Amniotic stem cell (primary cell): ENCODE measurements around the gene CBX4.

Source experiments
- DNase-seq: peaks from one replicate; lab custom pipeline; 2025; lab: John Stamatoyannopoulos, UW

The CBX4 gene

GRCh38 chr17:79799174-79799537, 40.1 kb downstream of the CBX4 start:
- no peak for DNase-seq

GRCh38 chr17:79798299-79799173, 40.7 kb downstream of the CBX4 start:
- no peak for DNase-seq

- no peak for DNase-seq
These were observed 41.5 kb downstream of the CBX4 start for GRCh38 chr17:79797492-79798298.

GRCh38 chr17:79796763-79797491, 42.3 kb downstream of the CBX4 start, which contains the start of gene CBX8:
TSS of gene CBX8 (minus strand) at chr17:79797077. CDS start at chr17:79796998, 79 bp downstream.
- peak; percentile 99 for DNase-seq

DNA sequence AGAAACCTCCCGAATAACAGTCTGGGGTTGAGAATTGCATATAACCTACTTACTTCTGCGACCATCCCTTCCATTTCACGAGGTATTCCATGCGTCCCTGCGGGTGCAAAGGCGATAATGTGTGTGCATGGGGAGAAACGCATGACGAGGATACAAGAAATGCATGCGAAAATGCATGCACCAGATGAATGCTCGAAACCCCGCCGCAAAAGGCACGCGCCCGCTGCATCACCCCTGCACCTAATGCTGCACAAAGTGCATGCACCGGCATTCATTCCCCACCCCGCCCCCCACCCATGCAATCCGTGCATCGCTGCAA, 42.8 kb downstream of the CBX4 start:
- DNase-seq = no peak

DNA sequence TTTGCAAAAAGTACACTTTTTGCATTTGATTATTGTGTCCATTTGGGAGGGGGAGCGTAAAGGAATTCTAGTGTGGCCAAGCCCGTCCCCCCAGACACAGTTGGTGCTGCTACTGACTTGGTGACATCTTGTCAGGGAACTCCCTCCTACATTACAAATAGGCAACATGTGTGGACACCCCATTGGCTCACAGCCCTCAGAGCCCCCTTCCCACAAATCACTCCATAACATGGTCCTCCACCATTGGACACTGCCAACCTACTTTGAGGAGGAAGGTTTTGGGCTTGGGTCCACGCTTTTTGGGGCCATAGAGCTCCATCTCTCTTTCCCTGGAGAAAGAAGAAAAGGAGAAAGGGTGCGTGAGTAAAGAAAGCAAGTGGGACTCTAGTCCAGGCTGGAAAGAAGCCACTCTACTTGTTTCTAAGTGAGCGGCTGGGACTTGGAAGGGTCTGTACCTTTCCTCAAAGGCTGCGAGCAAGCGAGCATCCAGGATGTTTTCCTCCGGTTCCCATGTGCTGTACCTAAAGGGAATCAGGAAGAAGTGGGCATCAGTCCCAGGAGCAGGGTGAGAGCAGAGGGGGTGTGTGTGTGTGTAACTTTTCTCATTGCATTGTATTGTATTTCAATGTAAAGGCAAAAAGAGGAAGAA, 43.3 kb downstream of the CBX4 start:
- DNase-seq = no peak

DNA sequence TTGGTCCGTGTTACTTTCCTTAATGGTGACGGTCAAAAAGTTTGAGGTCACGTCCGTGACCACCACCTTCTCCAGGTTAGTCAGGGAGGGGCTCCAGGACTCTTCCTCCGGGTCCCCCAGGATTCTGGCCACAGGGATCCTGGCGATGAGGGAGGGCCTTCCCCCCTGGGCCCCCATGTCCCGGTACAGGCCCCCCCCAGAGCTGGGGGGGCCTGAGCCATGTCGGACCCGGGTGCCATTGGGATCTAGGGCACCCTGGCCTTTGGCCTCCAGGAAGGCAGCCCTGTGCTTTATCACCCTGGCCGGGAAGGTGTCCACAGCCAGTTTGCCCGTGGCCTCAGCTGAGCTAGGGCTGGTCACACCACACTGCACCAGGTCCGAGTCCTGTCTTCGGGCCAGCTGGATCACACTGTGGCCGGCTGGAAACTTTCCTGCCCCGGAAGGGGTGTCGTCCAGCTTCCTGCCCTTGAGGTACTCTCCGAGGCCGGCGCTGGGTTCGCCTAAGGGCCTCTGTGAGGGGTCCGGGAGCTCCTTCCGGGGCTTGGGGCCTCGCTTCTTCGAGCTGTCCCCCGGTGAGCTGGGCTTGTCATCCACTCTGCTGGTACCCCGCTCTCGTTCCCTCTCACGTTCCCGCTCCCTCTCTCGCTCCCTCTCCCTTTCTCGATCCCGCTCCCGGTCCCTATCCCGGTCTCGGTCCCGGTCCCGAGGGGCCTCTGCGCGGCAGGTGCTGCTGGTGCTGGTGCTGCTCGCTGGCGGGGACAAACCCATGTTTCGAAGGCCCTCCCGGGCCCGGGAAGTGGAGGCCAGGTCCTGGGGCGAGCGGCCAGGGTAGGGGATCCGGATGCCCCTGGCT, 44.4 kb downstream of the CBX4 start:
- no peak for DNase-seq

- peak; percentile 36 for DNase-seq
These were observed 45.3 kb downstream of the CBX4 start for GRCh38 chr17:79793924-79794304.

- peak; percentile 56 for DNase-seq
These were observed 46.0 kb downstream of the CBX4 start for GRCh38 chr17:79792984-79793923.

- DNase-seq = no peak
These were observed 46.8 kb downstream of the CBX4 start for GRCh38 chr17:79792341-79792871.

- no peak for DNase-seq
These were observed 47.5 kb downstream of the CBX4 start for GRCh38 chr17:79791735-79792161.

DNA sequence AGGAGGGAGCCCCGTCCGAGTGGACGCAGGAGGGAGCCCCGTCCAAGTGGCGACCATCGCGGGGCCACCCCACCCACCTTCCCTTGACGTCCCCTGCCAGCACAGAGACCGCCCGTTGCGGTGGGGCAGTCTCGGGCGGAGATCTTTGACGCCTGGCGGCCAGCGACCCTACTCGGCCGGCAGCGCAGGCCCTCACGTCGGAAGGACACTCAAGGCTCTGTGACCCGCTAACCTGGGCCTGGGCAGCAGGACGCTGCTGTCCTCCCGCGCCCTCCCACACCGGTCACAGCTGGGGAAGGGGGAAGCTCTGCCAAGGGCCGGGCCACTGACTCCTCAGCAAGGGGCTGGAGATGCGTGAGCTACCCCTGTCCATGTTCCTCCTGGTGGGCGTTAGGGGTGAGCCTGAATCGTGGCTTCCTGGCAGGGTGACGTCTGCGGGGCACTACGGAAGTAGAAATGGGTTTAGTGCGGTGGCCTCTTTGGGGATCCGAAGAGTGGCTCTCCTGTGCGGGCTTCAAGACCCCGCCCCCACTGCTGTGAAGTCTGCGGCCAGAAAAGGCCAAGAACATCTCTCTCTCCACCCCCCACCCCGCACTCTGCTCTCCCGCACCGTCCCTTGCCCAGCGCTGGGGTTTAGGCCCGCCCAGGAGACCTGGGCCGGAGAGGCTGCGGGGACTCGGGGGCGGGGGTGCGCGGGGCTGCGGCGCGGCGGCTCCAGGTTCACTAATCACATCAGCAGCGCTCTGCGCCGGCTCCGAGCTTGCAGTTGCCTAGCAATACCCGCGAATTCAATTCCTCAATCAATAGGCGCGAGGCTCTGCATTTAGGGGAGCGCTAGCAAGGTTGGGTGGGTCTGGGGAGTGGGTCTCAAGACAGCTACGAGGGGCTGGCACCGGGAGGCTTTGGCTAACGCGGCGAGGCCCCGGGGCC, 48.2 kb downstream of the CBX4 start:
- no peak for DNase-seq

DNA sequence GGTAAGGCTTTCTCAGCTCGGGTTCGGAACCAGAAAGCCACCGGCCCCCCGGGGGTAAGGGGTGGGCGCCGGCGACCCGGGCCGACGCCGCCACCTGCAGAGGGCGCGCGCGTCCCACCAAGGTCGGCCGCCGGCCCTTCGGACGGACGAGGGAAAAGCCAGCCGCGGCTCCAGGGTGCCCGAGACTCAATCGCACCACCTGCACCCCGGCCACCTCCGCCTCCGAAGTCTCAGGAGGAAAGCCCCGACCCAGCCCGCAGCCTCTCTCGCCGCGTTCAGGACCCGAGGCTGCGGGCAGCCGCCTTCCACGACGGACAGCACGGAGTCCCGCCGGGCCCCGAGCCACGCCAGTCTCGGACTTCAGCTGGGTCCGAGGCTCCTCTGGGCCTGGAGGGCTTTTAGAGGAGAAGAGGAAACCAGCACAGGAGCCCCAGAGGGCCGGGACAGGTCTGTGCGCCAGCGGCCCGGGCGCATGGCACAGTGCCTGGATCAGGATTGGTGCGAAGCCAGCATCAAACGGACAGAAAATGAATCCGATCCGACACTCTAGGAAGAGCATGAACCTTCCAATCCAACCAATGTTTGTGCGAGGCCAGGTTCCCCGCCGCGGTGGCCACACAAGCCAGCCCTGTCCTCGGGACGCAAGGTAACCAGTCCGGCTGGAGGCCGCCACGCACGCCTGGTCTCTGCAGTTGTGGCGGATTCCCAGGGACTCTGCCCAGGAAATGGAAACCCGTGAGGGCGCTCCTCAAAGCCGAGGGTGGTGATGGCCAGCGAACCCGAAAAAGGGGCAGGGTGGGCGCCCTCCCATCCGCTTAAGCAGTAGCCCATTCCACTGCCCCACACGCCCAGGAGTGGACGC, 49.1 kb downstream of the CBX4 start:
- DNase-seq = peak; percentile 19

- no peak for DNase-seq
These were observed 50.0 kb downstream of the CBX4 start for GRCh38 chr17:79788989-79789942.

GRCh38 chr17:79788455-79788854, 50.8 kb downstream of the CBX4 start:
- DNase-seq = no peak

- DNase-seq = no peak
These were observed 52.2 kb downstream of the CBX4 start for GRCh38 chr17:79786930-79787643.
